Neural cell (in vitro differentiated cells): ENCODE data around the gene TBXA2R. TPM values are rescaled to one million over a fixed set of nuclear protein-coding genes. Genes with fewer than 3 reads are reported as not detected.

Experiments
- H2AFZ ChIP-seq: fragments of 200-600, 300-800 bp; sonication (generic), shearing (Covaris generic); 2 replicates; pipeline ENCODE4 v1.6.0; 2014; ENCODE audit warnings: low read depth, mild to moderate bottlenecking, antibody characterized with exemption, low read length, moderate library complexity
- H3F3A ChIP-seq: fragments of 200-600 bp; shearing (Covaris generic); 2 replicates; pipeline ENCODE4 v1.6.1; 2016; ENCODE audit warnings: mild to moderate bottlenecking, moderate library complexity, mixed read lengths, antibody characterized with exemption, low read length; ENCODE audit not compliant: insufficient read depth, poor library complexity, severe bottlenecking
- H3K27ac ChIP-seq: fragments of 200-600, 300-800 bp; sonication (generic), shearing (Covaris generic); 2 replicates; pipeline ENCODE4 v1.5.1; 2014; ENCODE audit warnings: mild to moderate bottlenecking, low read length, moderate library complexity
- H3K27me3 ChIP-seq: fragments of 300-800, 200-600 bp; sonication (generic), shearing (Covaris generic); 2 replicates; pipeline ENCODE4 v1.6.0; 2014; ENCODE audit warnings: mild to moderate bottlenecking, low read depth, low read length, moderate library complexity; ENCODE audit not compliant: insufficient read depth
- H3K36me3 ChIP-seq: fragments of 300-800, 200-600 bp; sonication (generic), shearing (Covaris generic); 2 replicates; pipeline ENCODE4 v1.5.1; 2014; ENCODE audit warnings: mild to moderate bottlenecking, antibody characterized with exemption, low read length, moderate library complexity; ENCODE audit not compliant: insufficient read depth
- H3K4me2 ChIP-seq: fragments of 300-800, 200-600 bp; sonication (generic), shearing (Covaris generic); 2 replicates; pipeline ENCODE4 v1.6.0; 2014; ENCODE audit warnings: mild to moderate bottlenecking, low read length
- H3K4me3 ChIP-seq: fragments of 300-800, 200-600 bp; sonication (generic), shearing (Covaris generic); 2 replicates; pipeline ENCODE4 v1.5.1; 2014; ENCODE audit warnings: mild to moderate bottlenecking, low read length, moderate library complexity
- H3K79me2 ChIP-seq: fragments of 200-600 bp; shearing (Covaris generic); replicated peaks from 2 replicates; pipeline ENCODE4 v1.6.0; 2014; ENCODE audit warnings: mild to moderate bottlenecking, low read length, moderate library complexity; ENCODE audit not compliant: insufficient read depth
- H3K9ac ChIP-seq: fragments of 300-800, 200-600 bp; sonication (generic), shearing (Covaris generic); 2 replicates; pipeline ENCODE4 v1.6.1; 2016; ENCODE audit warnings: mild to moderate bottlenecking, low read length, mixed read lengths
- H3K9me2 ChIP-seq: fragments of 200-600 bp; shearing (Covaris generic); 2 replicates; pipeline ENCODE4 v1.6.1; 2016; ENCODE audit warnings: mild to moderate bottlenecking, low read length, mixed read lengths; ENCODE audit not compliant: insufficient read depth
- H3K9me3 ChIP-seq: fragments of 200-600, 300-800 bp; sonication (generic), shearing (Covaris generic); 2 replicates; pipeline ENCODE4 v1.6.1; 2016; ENCODE audit warnings: mild to moderate bottlenecking, mixed run types, low read length, moderate library complexity, mixed read lengths
- H4K20me1 ChIP-seq: fragments of 200-600 bp; shearing (Covaris generic); 2 replicates; pipeline ENCODE4 v1.6.1; 2016; ENCODE audit warnings: mild to moderate bottlenecking, mixed run types; ENCODE audit not compliant: insufficient read depth
- EP300 ChIP-seq: fragments of 450-650 bp; conservative IDR thresholded peaks from 2 replicates; pipeline ENCODE4 v1.6.1; 2014; ENCODE audit warnings: antibody characterized with exemption, mild to moderate bottlenecking, moderate library complexity; ENCODE audit not compliant: poor library complexity, severe bottlenecking
- EZH2 ChIP-seq: fragments of 200-600, 300-800 bp; shearing (Covaris generic), sonication (generic); IDR thresholded peaks from 2 replicates; pipeline ENCODE4 v1.6.1; 2014; ENCODE audit warnings: antibody characterized with exemption, low read length, borderline replicate concordance, mild to moderate bottlenecking; ENCODE audit not compliant: insufficient read depth, poor library complexity, severe bottlenecking
- MXI1 ChIP-seq: fragments of 450-650 bp; conservative IDR thresholded peaks from 2 replicates; pipeline ENCODE4 v1.6.1; 2014; ENCODE audit warnings: antibody characterized with exemption, mild to moderate bottlenecking; ENCODE audit not compliant: poor library complexity, severe bottlenecking
- POLR2AphosphoS5 ChIP-seq: IDR thresholded peaks from 2 replicates; pipeline ENCODE4 v1.6.1; 2012
- RAD21 ChIP-seq: fragments of 450-650 bp; conservative IDR thresholded peaks from 2 replicates; pipeline ENCODE4 v1.6.1; 2014; ENCODE audit warnings: antibody characterized with exemption, mild to moderate bottlenecking, moderate library complexity
- SMC3 ChIP-seq: fragments of 450-650 bp; conservative IDR thresholded peaks from 2 replicates; pipeline ENCODE4 v1.6.1; 2014; ENCODE audit warnings: antibody characterized with exemption, mild to moderate bottlenecking, moderate library complexity; ENCODE audit not compliant: poor library complexity
- TAF1 ChIP-seq: IDR thresholded peaks from 2 replicates; pipeline ENCODE4 v1.6.1; 2012; ENCODE audit warnings: low read depth
- polyA plus RNA-seq: library from polyadenylated mRNA; depleted of rRNA; stranded (reverse); fragments of >200 nt; gene quantifications from 2 replicates; pipeline ENCODE4 v1.2.3, GENCODE V29; 2014
- TF ChIP-seq, protein P1 (sequence below): IDR thresholded peaks from 2 replicates; pipeline ENCODE4 v1.6.1; 2012; ENCODE audit warnings: borderline replicate concordance
- TF ChIP-seq, protein P2 (sequence below): fragments of 450-650 bp; IDR thresholded peaks from 2 replicates; pipeline ENCODE4 v1.5.1; 2014; ENCODE audit warnings: antibody characterized with exemption, mild to moderate bottlenecking, moderate library complexity; ENCODE audit not compliant: poor library complexity, severe bottlenecking

Gene TBXA2R
- polyA plus RNA-seq, 1 donor from 2014 or later: not detected

DNA sequence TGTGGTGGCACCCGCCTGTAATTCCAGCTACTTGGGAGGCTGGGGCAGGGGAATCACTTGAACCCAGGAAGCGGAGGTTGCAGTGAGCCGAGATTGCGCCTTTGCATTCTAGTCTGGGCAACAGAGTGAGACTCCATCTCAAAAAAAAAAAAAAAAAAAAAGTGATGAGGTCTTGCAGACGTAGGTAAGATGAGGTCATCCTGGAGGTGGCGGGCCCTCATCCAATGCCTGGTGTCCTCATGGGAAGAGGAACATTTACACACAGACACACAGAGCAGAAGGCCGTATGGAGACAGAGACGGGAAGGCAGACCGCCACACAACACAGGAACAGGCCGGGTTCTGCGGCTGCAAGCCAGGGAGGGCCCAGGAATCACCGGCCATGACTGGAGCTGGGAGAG, 15.5 kb upstream of the TBXA2R start:
- Histone ChIP-seq H2AFZ (no peak overlapping the region), H3K4me3 (no peak overlapping the region), H3K9me3 (no peaks in the 10 kb centered on the region), H3K9ac (no peak overlapping the region), H3K36me3 (no peaks in the 10 kb centered on the region), H3K4me2 (no peak overlapping the region), H3K79me2 (peaks cover 11% of the 10 kb centered on the region), H3K27me3 (no peaks in the 10 kb centered on the region), H3K27ac (no peak overlapping the region), H3K9me2 (no peaks in the 10 kb centered on the region), H4K20me1 (no peaks in the 10 kb centered on the region), H3F3A (no peaks in the 10 kb centered on the region)
- TF ChIP-seq, protein P1, sequence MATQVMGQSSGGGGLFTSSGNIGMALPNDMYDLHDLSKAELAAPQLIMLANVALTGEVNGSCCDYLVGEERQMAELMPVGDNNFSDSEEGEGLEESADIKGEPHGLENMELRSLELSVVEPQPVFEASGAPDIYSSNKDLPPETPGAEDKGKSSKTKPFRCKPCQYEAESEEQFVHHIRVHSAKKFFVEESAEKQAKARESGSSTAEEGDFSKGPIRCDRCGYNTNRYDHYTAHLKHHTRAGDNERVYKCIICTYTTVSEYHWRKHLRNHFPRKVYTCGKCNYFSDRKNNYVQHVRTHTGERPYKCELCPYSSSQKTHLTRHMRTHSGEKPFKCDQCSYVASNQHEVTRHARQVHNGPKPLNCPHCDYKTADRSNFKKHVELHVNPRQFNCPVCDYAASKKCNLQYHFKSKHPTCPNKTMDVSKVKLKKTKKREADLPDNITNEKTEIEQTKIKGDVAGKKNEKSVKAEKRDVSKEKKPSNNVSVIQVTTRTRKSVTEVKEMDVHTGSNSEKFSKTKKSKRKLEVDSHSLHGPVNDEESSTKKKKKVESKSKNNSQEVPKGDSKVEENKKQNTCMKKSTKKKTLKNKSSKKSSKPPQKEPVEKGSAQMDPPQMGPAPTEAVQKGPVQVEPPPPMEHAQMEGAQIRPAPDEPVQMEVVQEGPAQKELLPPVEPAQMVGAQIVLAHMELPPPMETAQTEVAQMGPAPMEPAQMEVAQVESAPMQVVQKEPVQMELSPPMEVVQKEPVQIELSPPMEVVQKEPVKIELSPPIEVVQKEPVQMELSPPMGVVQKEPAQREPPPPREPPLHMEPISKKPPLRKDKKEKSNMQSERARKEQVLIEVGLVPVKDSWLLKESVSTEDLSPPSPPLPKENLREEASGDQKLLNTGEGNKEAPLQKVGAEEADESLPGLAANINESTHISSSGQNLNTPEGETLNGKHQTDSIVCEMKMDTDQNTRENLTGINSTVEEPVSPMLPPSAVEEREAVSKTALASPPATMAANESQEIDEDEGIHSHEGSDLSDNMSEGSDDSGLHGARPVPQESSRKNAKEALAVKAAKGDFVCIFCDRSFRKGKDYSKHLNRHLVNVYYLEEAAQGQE: no peak
- TF ChIP-seq, protein P2, sequence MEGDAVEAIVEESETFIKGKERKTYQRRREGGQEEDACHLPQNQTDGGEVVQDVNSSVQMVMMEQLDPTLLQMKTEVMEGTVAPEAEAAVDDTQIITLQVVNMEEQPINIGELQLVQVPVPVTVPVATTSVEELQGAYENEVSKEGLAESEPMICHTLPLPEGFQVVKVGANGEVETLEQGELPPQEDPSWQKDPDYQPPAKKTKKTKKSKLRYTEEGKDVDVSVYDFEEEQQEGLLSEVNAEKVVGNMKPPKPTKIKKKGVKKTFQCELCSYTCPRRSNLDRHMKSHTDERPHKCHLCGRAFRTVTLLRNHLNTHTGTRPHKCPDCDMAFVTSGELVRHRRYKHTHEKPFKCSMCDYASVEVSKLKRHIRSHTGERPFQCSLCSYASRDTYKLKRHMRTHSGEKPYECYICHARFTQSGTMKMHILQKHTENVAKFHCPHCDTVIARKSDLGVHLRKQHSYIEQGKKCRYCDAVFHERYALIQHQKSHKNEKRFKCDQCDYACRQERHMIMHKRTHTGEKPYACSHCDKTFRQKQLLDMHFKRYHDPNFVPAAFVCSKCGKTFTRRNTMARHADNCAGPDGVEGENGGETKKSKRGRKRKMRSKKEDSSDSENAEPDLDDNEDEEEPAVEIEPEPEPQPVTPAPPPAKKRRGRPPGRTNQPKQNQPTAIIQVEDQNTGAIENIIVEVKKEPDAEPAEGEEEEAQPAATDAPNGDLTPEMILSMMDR: no peak
- no peak for TF ChIP-seq EZH2
- no peak for TF ChIP-seq SMC3
- no peak for TF ChIP-seq TAF1
- no peak for TF ChIP-seq POLR2AphosphoS5
- TF ChIP-seq MXI1: no peak
- no peak for TF ChIP-seq EP300
- TF ChIP-seq RAD21: no peak

DNA sequence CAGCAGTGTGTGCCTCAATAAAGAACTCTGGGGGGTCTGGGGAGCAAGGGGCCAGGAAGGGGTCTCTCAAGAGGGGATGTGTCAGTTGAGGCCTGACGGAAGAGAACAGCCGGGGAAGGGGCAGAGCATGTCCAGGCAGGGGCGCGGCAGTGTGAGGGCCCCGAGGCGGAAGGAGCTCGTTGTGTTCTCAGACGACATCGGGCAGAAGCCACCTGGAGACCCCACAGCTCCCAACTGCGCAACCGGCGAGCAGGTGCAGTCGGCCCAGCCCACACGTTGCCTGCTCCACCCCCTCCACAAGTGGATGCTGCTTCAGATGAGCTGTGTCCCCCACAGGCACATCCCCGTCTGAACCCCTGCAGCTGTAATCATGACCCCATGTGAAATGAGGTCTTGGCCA, 15.0 kb upstream of the TBXA2R start:
- H3K27ac ChIP-seq: no peak overlapping the region

More for the DNA sequence above, 15.0 kb upstream of the TBXA2R start:
- no peaks in the 10 kb centered on the region for H3K27me3 ChIP-seq
- H3K79me2 ChIP-seq: peaks cover 11% of the 10 kb centered on the region
- no peaks in the 10 kb centered on the region for H3K9me2 ChIP-seq
- H3K9ac ChIP-seq: no peak overlapping the region
- H2AFZ ChIP-seq: no peak overlapping the region
- H3K36me3 ChIP-seq: no peaks in the 10 kb centered on the region
- no peak overlapping the region for H3K4me2 ChIP-seq
- no peak overlapping the region for H3K4me3 ChIP-seq
- TF ChIP-seq EP300 (no peak), EZH2 (no peak), POLR2AphosphoS5 (no peak), SMC3 (no peak), RAD21 (no peak)
- TF ChIP-seq, protein P2: no peak
- TF ChIP-seq, protein P1: no peak
- H3F3A ChIP-seq: no peaks in the 10 kb centered on the region
- no peaks in the 10 kb centered on the region for H3K9me3 ChIP-seq
- no peaks in the 10 kb centered on the region for H4K20me1 ChIP-seq
